Aorta (tissue), 5 donors: ENCODE results near the gene RAI1. TPM values are rescaled to one million over a fixed set of nuclear protein-coding genes. Genes with fewer than 3 reads are reported as not detected.
A peak's percentile ranks its signal among the peaks of the same experiment; 100 is the strongest.

Experiments used
- ATAC-seq: fragments of 200-7000 bp; cut with Tn5 transposase; one replicate; pipeline ENCODE4 v1.9.1; 2022; ENCODE audit warnings: moderate library complexity; ENCODE audit not compliant: low FRiP score
- DNase-seq, 2 donors: peaks; one replicate each; pipeline ENCODE4 v3.0.0-alpha.2; 2020
- H3K27ac ChIP-seq, 2 donors: one replicate each; pipeline ENCODE4 v1.5.1; 2013; ENCODE audit warnings: low read length in 2 of 2, mild to moderate bottlenecking in 2 of 2, moderate library complexity in 2 of 2, control low read depth in 1 of 2, inconsistent platforms in 1 of 2, low read depth in 1 of 2
- H3K27me3 ChIP-seq, 2 donors: one replicate each; pipeline ENCODE4 v1.6.1; 2013; ENCODE audit warnings: control low read depth in 1 of 2, low read length in 1 of 2, mild to moderate bottlenecking in 1 of 2, moderate library complexity in 1 of 2; ENCODE audit not compliant: insufficient read depth in 2 of 2, control insufficient read depth in 1 of 2
- H3K36me3 ChIP-seq, 2 donors: one replicate each; pipeline ENCODE4 v1.6.1; 2013; ENCODE audit warnings: control low read depth in 1 of 2, low read length in 1 of 2, mild to moderate bottlenecking in 1 of 2; ENCODE audit not compliant: insufficient read depth in 2 of 2, control insufficient read depth in 1 of 2
- H3K4me1 ChIP-seq, 2 donors: one replicate each; pipeline ENCODE4 v1.6.1; 2013; ENCODE audit warnings: low read length in 2 of 2, control low read depth in 1 of 2, mild to moderate bottlenecking in 1 of 2, moderate library complexity in 1 of 2; ENCODE audit not compliant: insufficient read depth in 2 of 2, control insufficient read depth in 1 of 2
- H3K4me3 ChIP-seq, 2 donors: one replicate each; pipeline ENCODE4 v1.5.1; 2013; ENCODE audit warnings: low read length in 2 of 2, control low read depth in 1 of 2, mild to moderate bottlenecking in 1 of 2
- H3K9me3 ChIP-seq: one replicate; pipeline ENCODE4 v1.6.1; 2013; ENCODE audit warnings: mild to moderate bottlenecking, low read length; ENCODE audit not compliant: control insufficient read depth
- WGBS, 2 donors: extraction: QIAGEN DNeasy Blood & Tissue Kit; methylation state at CpG; one replicate each; pipeline ENCODE4 v1.1.7; 2013; 5-methylcytosine and 5-hydroxymethylcytosine counted together
- intact Hi-C, 2 donors: fragments of 100-400 bp; cut with DNase I; formaldehyde crosslinking; loops; one replicate each; pipeline versions ENCODE4 v1.14.2 to v1.15.0; 2022
- polyA plus RNA-seq, 2 donors: library from polyadenylated mRNA; stranded (reverse); fragments of 200-250 nt; gene quantifications; one replicate each; pipeline ENCODE4 v1.2.3, GENCODE V29; 2013
- total RNA-seq, 2 donors: library from RNA; stranded (reverse); fragmentation: NEBNext Ultra II Directional; extraction: Animal tissue kit (Norgen Biotek cat#: 25700); gene quantifications; one replicate each; pipeline ENCODE4 v1.2.1, GENCODE V29; 2021
- donor health status: healthy with polysubstance abuse.
- donor health status: Bipolar disorder and iron deficiency.
- donor health status: DM: no; HTN: no; CAD: no.
- donor health status: DM: no; HTN: no; CAD: no.
- donor health status: DM: yes; HTN: yes; CAD: no.

RAI1 gene
- total and polyA plus RNA-seq, 4 donors: 2.0 to 35.8 (median 15.4) TPM

DNA sequence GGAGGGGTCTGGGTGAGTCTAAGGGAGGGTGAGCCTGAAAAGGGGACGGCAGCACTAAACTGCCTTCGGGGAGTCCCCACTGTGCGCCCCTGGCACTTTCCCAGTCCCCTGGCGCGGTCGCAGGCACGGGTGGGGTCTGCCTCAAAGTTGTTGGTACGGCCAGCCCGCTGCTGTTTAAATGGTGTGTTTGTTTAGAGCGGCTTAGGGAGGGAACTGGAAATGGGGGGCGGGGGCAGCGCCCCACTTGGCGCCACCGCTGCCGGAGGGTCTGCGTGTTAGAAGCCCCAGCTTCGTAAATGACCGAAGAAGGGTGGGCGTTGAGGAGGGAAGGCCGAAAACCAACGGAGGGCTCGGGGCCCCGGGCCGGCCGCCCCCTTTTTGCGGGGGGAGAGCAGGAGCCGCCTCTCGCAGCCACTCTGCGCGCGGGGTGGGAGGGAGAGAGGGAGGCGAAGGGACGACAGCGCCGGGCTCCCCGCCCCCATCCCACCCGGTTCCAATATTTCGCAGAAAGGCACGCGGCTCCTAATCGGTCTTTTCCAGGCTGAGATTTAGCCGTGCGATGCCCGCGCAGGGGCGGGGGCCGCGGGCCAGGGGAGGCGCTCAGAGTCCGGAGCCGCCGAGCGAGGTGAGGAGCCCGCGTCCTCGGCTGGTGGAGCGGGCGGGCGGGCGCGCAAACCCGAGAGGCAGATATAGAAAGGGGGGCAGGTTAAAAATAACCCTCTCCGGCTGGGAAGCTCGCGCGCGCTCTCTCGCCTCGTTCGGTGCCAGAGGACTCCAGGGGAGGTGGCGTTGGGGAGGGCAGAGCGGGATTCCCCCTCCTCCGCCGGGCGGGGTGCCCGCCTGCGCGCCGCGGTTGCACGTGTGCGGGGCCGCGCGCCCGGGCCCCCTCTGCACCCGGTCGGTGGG lies 100.6 kb downstream of the RAI1 start:
- ATAC-seq (peak; percentile 73), DNase-seq (peak; percentile 85 to 92)
- intact Hi-C loops: loop anchor here in 1 of 2 donors (2.0 kb wide), 1 partner anchor 29 kb away; no protein-coding TSS in a partner anchor
- Histone ChIP-seq H3K4me3 (peak overlapping the region; percentile 42 to 52), H3K27me3 (no peaks in the 10 kb centered on the region), H3K27ac (peak overlapping the region in 1 of 2 donors; percentile 39), H3K9me3 (no peaks in the 10 kb centered on the region), H3K36me3 (no peaks in the 10 kb centered on the region), H3K4me1 (no peaks in the 10 kb centered on the region)
- WGBS, 2 donors: 2% methylated on average over 68 to 88 of the region's 88 CpGs

DNA sequence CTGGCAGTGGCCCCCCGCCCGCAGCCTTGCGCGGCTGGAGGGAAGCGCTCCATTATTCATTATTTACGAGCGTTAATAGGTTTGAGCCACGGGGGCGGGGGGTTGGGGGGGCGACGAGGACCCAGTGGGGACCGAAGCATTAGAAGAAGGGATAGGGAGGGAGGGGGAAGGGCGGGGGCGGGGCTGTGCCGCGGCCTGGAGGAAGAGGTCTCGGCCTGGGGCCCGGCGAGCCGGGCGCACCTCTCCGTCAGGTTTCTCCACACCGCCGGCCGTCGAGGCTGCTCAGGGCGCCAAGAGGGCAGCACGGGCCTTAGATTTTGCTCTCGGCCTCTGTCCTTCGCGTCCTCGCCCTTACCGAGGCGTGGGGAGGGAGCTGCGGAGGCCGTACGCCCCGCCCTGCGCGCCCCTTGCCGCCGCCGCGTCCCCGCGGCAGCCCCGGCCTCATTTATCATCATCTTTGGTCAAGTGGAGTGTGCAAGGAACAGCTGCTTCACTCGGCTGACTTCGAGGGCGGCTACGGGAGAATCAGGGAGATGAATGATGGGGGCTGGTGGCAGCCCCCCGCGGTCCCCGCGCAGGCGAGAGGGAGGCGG lies 101.4 kb downstream of the RAI1 start:
- DNase-seq: no peak
- Histone ChIP-seq H3K27me3 (no peaks in the 10 kb centered on the region), H3K4me1 (no peaks in the 10 kb centered on the region), H3K36me3 (no peaks in the 10 kb centered on the region), H3K27ac (no peak overlapping the region), H3K9me3 (no peaks in the 10 kb centered on the region), H3K4me3 (peak overlapping the region; percentile 24 to 52)
- intact Hi-C loops: loop anchor here in 1 of 2 donors (2.0 kb wide), 1 partner anchor 30 kb away; no protein-coding TSS in a partner anchor
- 1% methylated on average over 31 to 56 of the region's 57 CpGs for WGBS, 2 donors
- no peak for ATAC-seq

DNA sequence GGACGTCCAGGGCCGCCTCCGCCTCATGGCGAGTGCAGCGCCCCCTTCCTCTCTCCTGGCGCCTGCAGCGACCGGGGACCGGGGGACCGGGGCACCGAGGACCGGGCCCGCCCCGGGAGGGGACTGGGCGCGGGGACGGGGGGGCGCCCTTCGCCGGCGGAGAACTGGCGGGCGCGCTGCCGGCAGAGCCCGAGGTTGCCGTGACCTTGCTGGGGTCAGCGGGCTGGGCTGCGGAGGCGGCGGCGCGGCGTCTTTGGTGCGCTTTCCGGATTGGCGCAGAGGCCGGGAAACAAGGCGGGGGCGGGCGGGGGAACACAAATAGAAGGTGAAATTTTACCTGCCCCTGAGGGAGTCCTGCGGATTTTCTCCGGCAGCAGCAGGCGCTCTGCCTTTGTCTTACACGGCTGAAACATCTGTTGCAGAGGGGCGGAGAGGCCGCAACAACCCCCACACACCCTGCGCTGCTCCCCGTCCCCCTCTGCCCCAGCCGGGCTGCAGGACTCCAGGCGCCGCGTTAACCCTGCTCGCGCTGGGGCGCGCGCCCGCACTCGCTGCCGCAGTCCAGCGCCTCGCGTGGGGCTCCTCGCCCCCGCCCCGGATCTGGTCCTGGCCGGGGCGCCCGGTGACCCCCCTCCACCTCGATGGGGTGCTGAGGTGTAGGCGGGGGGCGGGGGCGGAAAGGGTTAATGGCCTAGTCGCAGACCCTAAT lies 102.0 kb downstream of the RAI1 start:
- no peaks in the 10 kb centered on the region for H3K4me1 ChIP-seq
- H3K36me3 ChIP-seq: no peaks in the 10 kb centered on the region
- H3K27me3 ChIP-seq: no peaks in the 10 kb centered on the region
- H3K9me3 ChIP-seq: no peaks in the 10 kb centered on the region
- H3K27ac ChIP-seq: no peak overlapping the region
- DNase-seq (peak in 1 of 2 donors; percentile 85), ATAC-seq (peak; percentile 17)
- WGBS, 2 donors: 0 to 1% methylated on average over 74 to 75 of the region's 75 CpGs
- peak overlapping the region; percentile 9 to 52 for H3K4me3 ChIP-seq
- intact Hi-C loops: loop anchor here in 1 of 2 donors (2.0 kb wide), 1 partner anchor 30 kb away; no protein-coding TSS in a partner anchor

DNA sequence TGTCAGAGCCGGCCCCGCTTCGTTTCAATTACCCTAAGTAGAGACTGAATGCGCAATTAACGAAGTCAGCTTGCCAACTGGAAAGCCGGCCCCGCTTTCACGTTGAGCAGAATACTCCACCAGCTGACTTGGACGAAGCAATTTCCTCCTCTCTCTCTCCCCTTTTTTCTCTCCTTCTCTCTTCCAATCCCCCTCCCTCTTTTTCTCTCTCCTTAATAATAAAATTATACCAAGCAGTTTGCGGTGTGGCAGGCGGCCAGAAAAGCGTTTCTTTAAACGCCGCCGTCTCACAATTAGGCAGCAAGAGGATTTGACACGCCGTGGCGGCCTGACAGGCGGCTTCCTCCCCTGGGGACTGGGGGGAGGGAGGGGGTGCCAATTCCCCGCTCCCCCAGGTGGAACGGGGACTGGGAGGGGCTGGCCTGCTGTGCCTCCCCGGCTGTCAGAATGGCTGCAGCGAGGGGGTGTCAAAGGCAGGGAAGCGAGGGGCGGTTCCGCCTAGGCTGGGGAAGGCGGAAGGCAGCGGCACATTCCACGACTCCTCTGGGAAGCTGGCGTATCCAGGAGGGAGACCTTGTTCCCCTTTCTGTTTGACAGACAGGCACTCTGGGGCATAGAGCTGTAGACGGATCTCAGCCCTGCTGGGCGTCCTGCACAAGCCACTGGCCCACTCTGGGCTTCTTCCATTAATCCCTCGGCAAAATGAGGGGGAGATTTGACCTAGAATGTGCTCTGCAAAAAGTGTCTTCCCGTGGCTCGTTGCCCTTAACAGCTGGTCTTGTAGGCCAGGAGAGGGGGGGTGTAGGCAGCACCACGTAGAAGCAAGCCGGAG lies 102.8 kb downstream of the RAI1 start:
- DNase-seq (peak in 1 of 2 donors; percentile 80), ATAC-seq (no peak)
- H3K27me3 ChIP-seq: no peaks in the 10 kb centered on the region
- no peak overlapping the region for H3K27ac ChIP-seq
- 18 to 21% methylated on average over 36 to 37 of the region's 37 CpGs for WGBS, 2 donors
- peak overlapping the region; percentile 9 to 52 for H3K4me3 ChIP-seq
- no peaks in the 10 kb centered on the region for H3K4me1 ChIP-seq
- H3K36me3 ChIP-seq: no peaks in the 10 kb centered on the region
- no peaks in the 10 kb centered on the region for H3K9me3 ChIP-seq
- intact Hi-C loops: loop anchor here in 1 of 2 donors (2.0 kb wide), 1 partner anchor 31 kb away; no protein-coding TSS in a partner anchor

DNA sequence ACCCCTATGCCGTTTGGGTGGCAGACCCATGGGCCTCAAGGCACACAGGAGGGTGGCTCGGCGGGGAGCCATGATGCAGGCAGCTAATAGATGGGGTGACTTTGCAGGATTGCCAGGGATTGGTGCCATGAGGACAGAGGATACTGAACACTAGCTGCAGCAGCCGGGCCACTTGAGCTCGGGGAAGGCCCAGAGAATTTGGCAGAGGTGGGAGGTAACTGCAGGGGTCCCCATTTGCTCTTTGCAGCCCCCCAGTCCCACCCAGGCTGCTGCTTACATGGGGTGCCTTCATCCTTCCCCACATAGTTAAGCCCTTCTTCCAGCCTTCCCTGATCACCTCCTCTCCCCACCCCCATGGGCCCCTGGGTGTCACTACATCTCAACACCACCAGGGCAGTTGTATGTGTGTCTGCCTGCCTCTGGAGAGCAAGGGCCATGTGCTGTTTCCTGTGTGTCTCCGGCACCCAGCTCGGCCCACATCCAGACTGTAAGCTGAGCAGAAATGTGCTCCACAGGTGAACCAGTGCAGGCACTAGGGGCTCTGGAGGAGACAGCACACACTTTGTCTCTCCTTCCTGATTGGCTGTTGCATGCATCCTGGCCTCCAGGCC lies 103.5 kb downstream of the RAI1 start:
- H3K36me3 ChIP-seq: no peaks in the 10 kb centered on the region
- ATAC-seq: no peak

DNA sequence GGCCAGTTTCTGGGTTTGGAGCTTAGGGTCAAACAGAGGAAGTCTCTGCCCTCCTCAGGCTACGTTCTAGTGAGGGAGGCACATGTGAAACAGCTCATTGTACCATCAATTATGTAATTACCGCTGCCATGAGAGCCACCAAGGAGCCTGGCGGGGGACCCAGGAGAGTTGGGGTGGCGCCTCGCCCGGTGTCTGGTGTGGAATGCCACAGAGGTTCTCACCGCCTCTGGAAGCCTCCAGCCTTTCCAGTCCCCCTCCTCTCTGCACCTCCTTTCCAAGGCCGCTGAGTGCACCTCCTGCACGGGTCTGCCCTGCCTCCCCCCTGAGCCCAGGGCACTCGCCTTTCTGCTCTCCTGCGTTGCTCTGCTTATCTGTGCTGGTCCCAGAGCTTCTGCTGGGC lies 104.1 kb downstream of the RAI1 start:
- Histone ChIP-seq H3K27ac (no peak overlapping the region), H3K36me3 (no peaks in the 10 kb centered on the region), H3K4me1 (no peaks in the 10 kb centered on the region), H3K9me3 (no peaks in the 10 kb centered on the region), H3K4me3 (no peak overlapping the region), H3K27me3 (no peaks in the 10 kb centered on the region)
- DNase-seq (no peak), ATAC-seq (no peak)
- 78 to 86% methylated on average over 11 of the region's 11 CpGs for WGBS, 2 donors
- intact Hi-C loops: loop anchor here in 1 of 2 donors (5.0 kb wide), 1 partner anchor 312 kb away; no protein-coding TSS in a partner anchor

More for the DNA sequence above, 103.5 kb downstream of the RAI1 start:
- Histone ChIP-seq H3K4me3 (no peak overlapping the region), H3K4me1 (no peaks in the 10 kb centered on the region), H3K27ac (no peak overlapping the region), H3K27me3 (no peaks in the 10 kb centered on the region), H3K9me3 (no peaks in the 10 kb centered on the region)
- 76 to 82% methylated on average over 7 of the region's 7 CpGs for WGBS, 2 donors
- DNase-seq: no peak
- intact Hi-C loops: loop anchor here in 1 of 2 donors (5.0 kb wide), 1 partner anchor 313 kb away; no protein-coding TSS in a partner anchor

DNA sequence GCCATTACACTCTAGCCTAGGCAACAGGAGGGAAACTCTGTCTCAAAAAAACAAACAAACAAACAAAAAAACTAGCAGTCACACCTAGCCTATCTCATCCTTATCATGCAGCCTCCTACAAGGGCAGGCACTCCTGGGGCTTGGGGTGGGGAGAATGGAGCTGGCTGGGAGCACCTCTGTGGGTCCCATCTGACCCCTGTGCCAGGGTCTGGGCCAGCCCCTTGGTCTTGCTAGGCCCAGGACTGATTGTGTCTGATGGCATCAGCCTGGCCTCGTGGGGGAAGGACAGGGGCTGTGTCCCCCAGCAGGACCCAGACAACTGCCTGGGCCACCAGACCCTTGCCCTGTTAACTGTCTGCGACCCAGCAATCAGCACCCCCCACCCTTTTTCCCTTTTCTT lies 105.7 kb downstream of the RAI1 start:
- H3K27ac ChIP-seq: no peak overlapping the region
- DNase-seq (no peak), ATAC-seq (no peak)
- no peaks in the 10 kb centered on the region for H3K27me3 ChIP-seq
- H3K9me3 ChIP-seq: no peaks in the 10 kb centered on the region
- H3K4me3 ChIP-seq: no peak overlapping the region
- intact Hi-C loops: loop anchor here in 1 of 2 donors (5.0 kb wide), 1 partner anchor 310 kb away; no protein-coding TSS in a partner anchor
- H3K36me3 ChIP-seq: no peaks in the 10 kb centered on the region
- 92 to 95% methylated on average over 2 of the region's 2 CpGs for WGBS, 2 donors
- no peaks in the 10 kb centered on the region for H3K4me1 ChIP-seq
